GM12891 (cell line): ENCODE measurements around the gene ERBB3.

Experiments used
- PAX5 ChIP-seq: IDR thresholded peaks from 2 replicates; pipeline ENCODE4 v1.6.1; 2011; ENCODE audit warnings: low read length, moderate library complexity, mild to moderate bottlenecking; ENCODE audit not compliant: insufficient read depth, severe bottlenecking
- POLR2A ChIP-seq: IDR thresholded peaks from 2 replicates; pipeline ENCODE4 v1.6.1; 2011; ENCODE audit warnings: low read depth, low read length, control low read depth
- POLR2AphosphoS5 ChIP-seq: IDR thresholded peaks from 2 replicates; pipeline ENCODE4 v1.6.1; 2011; ENCODE audit warnings: low read depth, low read length, control low read depth
- TAF1 ChIP-seq: IDR thresholded peaks from 2 replicates; pipeline ENCODE4 v1.6.1; 2011; ENCODE audit warnings: low read depth, low read length, control low read depth

DNA sequence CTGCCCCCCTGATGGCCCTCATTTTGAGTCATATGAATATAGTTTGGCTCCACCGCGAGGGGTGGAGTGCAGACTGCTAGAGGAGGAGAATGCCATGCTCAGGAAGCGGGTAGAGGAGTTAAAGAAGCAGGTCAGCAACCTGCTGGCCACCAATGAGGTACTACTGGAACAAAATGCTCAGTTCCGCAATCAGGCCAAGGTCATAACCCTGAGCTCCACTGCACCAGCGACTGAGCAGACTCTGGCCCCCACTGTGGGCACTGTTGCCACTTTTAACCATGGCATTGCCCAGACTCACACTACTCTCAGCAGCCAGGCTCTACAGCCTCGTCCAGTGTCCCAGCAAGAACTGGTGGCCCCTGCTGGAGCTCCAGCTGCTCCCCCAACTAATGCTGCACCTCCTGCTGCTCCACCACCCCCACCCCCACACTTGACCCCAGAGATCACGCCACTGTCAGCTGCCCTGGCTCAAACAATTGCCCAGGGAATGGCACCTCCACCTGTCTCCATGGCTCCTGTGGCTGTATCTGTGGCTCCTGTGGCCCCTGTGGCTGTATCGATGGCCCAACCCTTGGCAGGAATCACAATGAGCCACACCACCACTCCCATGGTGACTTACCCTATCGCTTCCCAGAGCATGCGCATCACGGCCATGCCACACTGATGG lies 41.4 kb downstream of the ERBB3 start:
- TF ChIP-seq POLR2AphosphoS5 (no peak), TAF1 (no peak), POLR2A (no peak), PAX5 (no peak)
